HL-60 (cell line): ENCODE data around the gene NAGS.

ENCODE experiments used
- DNase-seq, 2 experiments: peaks; one replicate each; pipeline ENCODE4 v3.0.0-alpha.2; 2010 to 2020; ENCODE audit warnings: low read depth in 1 of 2, low spot score in 1 of 2
- H3K27ac ChIP-seq: fragments of 250-450 bp; sonication (Bioruptor Pico); replicated peaks from 2 replicates; pipeline ENCODE4 v1.5.1; 2020; ENCODE audit warnings: mild to moderate bottlenecking, moderate library complexity
- H3K27me3 ChIP-seq: fragments of 250-450 bp; sonication (Bioruptor Pico); 2 replicates; pipeline ENCODE4 v1.5.1; 2021; ENCODE audit warnings: mild to moderate bottlenecking, moderate library complexity; ENCODE audit not compliant: insufficient read depth, poor library complexity, severe bottlenecking
- H3K4me3 ChIP-seq: replicated peaks from 2 replicates; pipeline ENCODE4 v1.5.1; 2011; ENCODE audit warnings: mild to moderate bottlenecking, control low read depth, low read length; ENCODE audit not compliant: insufficient read depth
- CTCF ChIP-seq: IDR thresholded peaks from one replicate; pipeline ENCODE4 v1.5.1; 2011; ENCODE audit warnings: low read length, control low read depth, inconsistent platforms; ENCODE audit not compliant: insufficient read depth
- GABPA ChIP-seq: IDR thresholded peaks from 2 replicates; pipeline ENCODE4 v1.6.1; 2012; ENCODE audit warnings: low read depth
- POLR2AphosphoS5 ChIP-seq: IDR thresholded peaks from 2 replicates; pipeline ENCODE4 v1.6.1; 2012; ENCODE audit warnings: low read depth
- SPI1 ChIP-seq: IDR thresholded peaks from 2 replicates; pipeline ENCODE4 v1.6.1; 2012; ENCODE audit warnings: low read depth, mild to moderate bottlenecking, borderline replicate concordance
- TF ChIP-seq, protein P1 (sequence below): IDR thresholded peaks from 2 replicates; pipeline ENCODE4 v1.6.1; 2012; ENCODE audit warnings: low read depth; ENCODE audit not compliant: insufficient replicate concordance

The NAGS gene

GRCh38 chr17:43979011-43979410 is 25.4 kb upstream of the NAGS start:
- TF ChIP-seq POLR2AphosphoS5, result no peak
- no peak for TF ChIP-seq SPI1
- no peak for TF ChIP-seq CTCF
- TF ChIP-seq GABPA, result no peak

DNA sequence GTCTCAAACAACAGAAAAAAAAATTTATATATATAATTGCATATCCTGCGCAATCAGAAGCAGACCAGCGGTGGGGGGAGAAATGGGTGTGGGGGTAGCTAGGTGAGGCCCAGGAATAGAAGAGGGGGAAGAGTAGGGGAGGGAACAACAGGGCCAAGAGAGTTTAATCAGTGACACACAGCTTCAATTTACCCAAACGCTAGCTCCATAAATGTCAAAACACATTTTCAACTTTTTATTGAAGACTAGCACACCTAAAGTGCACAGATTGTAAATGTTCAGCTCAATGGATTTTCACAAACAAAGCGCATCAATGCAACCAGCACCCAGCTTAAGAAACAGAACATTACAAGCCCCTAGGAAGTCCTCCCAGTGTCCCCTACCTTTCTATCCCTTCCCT is 24.8 kb upstream of the NAGS start:
- peaks cover 31% of the 10 kb centered on the region for H3K27me3 ChIP-seq
- no peak for DNase-seq
- H3K4me3 ChIP-seq, result no peak overlapping the region
- H3K27ac ChIP-seq, result no peak overlapping the region
- TF ChIP-seq GABPA (no peak), SPI1 (no peak), POLR2AphosphoS5 (no peak), CTCF (no peak)
- TF ChIP-seq, protein P1, sequence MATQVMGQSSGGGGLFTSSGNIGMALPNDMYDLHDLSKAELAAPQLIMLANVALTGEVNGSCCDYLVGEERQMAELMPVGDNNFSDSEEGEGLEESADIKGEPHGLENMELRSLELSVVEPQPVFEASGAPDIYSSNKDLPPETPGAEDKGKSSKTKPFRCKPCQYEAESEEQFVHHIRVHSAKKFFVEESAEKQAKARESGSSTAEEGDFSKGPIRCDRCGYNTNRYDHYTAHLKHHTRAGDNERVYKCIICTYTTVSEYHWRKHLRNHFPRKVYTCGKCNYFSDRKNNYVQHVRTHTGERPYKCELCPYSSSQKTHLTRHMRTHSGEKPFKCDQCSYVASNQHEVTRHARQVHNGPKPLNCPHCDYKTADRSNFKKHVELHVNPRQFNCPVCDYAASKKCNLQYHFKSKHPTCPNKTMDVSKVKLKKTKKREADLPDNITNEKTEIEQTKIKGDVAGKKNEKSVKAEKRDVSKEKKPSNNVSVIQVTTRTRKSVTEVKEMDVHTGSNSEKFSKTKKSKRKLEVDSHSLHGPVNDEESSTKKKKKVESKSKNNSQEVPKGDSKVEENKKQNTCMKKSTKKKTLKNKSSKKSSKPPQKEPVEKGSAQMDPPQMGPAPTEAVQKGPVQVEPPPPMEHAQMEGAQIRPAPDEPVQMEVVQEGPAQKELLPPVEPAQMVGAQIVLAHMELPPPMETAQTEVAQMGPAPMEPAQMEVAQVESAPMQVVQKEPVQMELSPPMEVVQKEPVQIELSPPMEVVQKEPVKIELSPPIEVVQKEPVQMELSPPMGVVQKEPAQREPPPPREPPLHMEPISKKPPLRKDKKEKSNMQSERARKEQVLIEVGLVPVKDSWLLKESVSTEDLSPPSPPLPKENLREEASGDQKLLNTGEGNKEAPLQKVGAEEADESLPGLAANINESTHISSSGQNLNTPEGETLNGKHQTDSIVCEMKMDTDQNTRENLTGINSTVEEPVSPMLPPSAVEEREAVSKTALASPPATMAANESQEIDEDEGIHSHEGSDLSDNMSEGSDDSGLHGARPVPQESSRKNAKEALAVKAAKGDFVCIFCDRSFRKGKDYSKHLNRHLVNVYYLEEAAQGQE, result no peak

More at GRCh38 chr17:43979011-43979410, 25.4 kb upstream of the NAGS start:
- Histone ChIP-seq H3K27ac (no peak overlapping the region), H3K4me3 (no peak overlapping the region), H3K27me3 (peaks cover 24% of the 10 kb centered on the region)
- no peak for DNase-seq

DNA sequence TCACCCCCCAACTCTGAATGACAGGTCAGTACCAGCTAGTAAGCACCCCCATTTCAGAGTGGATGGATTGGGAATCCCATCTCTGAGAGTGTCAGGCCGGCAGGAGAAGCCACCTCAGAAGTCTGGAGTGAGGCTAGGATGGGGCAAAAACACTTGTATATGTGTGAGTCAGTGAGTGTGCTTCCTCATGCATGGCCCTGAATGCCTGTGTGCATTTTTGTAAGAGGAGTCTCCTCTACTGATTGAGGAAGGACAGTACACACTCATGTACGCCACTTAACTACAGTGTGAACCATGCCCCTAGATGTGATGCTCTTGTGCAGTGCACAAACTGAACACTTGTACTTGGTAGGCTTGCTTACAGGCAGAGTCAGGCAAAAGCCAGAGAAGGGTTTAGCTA is 22.3 kb upstream of the NAGS start:
- Histone ChIP-seq H3K27me3 (peaks cover 40% of the 10 kb centered on the region), H3K4me3 (no peak overlapping the region), H3K27ac (no peak overlapping the region)
- TF ChIP-seq GABPA (no peak), SPI1 (no peak), POLR2AphosphoS5 (no peak), CTCF (no peak)
- TF ChIP-seq, protein P1, result no peak
- DNase-seq, result no peak

DNA sequence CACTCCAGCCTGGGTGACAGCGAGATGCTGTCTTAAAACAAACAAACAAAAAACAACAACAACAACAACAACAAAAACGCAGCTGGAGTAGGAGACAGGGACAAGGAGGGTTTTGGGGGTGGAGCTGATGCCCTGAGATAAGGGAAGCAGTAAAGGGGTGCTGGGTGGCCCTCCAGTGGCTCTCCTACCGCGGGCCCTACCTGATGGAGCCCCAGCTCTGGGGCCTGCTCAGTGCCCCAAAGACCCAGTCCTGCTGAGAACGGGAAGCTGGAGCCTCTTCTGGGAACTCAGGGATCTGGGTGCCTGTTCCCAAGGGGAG is 21.3 kb upstream of the NAGS start:
- H3K4me3 ChIP-seq, result no peak overlapping the region
- no peak for DNase-seq
- no peak overlapping the region for H3K27ac ChIP-seq
- no peak for TF ChIP-seq CTCF
- no peak for TF ChIP-seq SPI1
- no peak for TF ChIP-seq GABPA
- no peak for TF ChIP-seq POLR2AphosphoS5
- TF ChIP-seq, protein P1, result no peak
- H3K27me3 ChIP-seq, result peaks cover 40% of the 10 kb centered on the region
